ENCODE data around the gene ZMPSTE24.
"Not testable (repeated sequence)": the region's sequence is repeated elsewhere in the genome, so short reads cannot be mapped to it uniquely, and the experiment has no call there.

The ZMPSTE24 gene

DNA sequence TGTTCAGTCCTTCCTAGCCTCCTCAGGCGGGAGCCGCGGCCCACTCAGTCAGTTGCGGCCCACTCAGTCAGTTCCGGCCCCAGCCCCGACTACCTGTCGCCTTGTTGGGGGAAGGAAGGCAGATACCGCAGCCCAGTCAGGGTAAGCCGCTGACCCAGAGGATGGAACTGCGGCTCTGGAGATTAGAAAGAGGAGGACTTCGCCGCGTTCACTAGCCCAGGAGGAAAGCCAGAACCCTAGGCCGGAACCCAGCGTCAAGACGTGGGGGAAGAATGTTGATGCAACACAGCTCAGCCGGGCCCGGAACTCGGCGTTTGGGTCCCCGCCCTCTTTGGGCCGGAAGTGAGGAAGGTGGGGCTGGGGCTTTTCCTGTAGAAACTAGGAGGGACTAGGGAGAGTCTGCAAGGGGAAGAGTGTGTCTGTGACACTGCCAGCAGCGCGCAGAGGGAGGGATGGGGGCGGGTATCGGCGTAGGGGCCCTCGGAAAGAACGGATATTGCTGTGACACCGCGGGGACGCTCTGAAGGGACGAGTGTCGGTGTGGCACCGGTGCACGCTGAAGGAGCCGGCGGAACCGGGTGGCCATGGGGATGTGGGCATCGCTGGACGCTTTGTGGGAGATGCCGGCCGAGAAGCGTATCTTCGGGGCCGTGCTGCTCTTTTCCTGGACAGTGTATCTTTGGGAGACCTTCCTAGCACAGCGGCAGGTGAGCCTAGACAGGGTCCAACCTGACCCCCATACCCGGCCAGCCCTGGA is at the start of gene ZMPSTE24:
Gene ZMPSTE24 (plus strand): TSS at position 549 of the 757 bp plus-strand sequence. CDS start 36 bp downstream, at position 585.
- Mint-ChIP-seq H3K27me3 (no peaks in the 10 kb centered on the region), H3K4me3 (peak within 1 kb of the TSS; percentile 89 to 90), H3K9me3 (no peaks in the 10 kb centered on the region), H3K27ac (peak within 1 kb of the TSS; percentile 99 to 100), H3K4me1 (peaks cover 34% of the 10 kb centered on the region)
- ATAC-seq (peak; percentile 97), DNase-seq (peak; percentile 95 to 97)

DNA sequence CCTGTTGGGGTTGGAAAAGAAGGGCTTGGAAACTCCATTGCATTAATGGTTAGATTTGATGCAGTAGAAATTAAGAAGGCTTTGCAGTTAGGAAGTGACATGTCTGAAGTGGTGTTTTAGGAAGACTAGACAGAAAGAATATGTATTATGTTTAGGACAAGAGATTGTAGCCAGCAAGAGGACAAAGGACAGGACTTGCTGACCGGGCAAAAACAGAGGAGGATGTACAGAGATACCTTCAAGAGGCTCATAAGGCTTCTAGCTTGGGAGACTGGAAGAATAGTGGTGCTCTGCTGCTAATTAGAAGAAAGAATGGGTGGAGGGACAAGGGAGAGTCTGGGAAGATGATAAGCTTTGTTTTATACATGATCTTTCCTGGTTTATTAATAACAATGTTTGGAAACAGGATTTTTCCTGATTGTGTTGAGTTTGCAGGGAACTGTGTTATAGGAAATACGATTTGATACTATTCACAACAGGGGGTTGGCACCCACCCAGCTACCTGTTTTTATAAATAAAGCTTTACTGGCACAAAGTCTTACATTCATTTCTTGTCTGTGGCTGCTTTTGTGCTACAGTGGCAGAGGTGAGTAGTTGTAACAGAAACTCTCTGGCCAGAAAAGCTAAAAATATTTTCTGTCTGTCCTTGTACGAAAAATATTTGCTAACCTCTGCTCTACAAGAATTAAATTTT is 47.4 kb upstream of the ZMPSTE24 start:
- H3K27me3 Mint-ChIP-seq, result no peaks in the 10 kb centered on the region
- DNase-seq (no peak), ATAC-seq (no peak)
- H3K9me3 Mint-ChIP-seq, result no peaks in the 10 kb centered on the region
- H3K4me3 Mint-ChIP-seq, result no peak overlapping the region
- H3K27ac Mint-ChIP-seq, result peak overlapping the region in 1 of 2 donors; percentile 1
- H3K4me1 Mint-ChIP-seq, result peaks cover 4% of the 10 kb centered on the region

DNA sequence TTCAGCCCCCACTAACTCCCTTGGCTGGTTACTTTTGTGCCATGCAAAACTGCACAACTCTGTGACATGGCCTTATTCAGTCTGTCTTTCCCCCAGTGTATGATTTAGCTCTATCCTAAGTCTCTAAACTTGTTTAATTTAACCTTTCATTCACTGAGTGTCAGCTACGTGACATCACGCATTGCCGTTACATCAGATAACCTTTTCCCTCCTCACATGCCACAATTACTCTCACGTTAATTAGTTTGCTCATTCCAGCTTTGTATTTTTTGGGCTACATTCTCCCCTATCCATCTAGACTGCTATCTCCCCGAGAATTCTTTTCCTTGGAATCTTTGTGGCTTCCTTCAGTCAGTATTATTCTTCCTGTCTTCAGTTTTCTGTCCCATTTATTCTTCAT is 39.7 kb upstream of the ZMPSTE24 start:
- ATAC-seq (no peak), DNase-seq (no peak)
- no peaks in the 10 kb centered on the region for H3K27me3 Mint-ChIP-seq
- H3K4me3 Mint-ChIP-seq, result no peak overlapping the region
- peak overlapping the region; percentile 42 to 66 for H3K27ac Mint-ChIP-seq
- no peaks in the 10 kb centered on the region for H3K9me3 Mint-ChIP-seq
- peaks cover 42% of the 10 kb centered on the region for H3K4me1 Mint-ChIP-seq

DNA sequence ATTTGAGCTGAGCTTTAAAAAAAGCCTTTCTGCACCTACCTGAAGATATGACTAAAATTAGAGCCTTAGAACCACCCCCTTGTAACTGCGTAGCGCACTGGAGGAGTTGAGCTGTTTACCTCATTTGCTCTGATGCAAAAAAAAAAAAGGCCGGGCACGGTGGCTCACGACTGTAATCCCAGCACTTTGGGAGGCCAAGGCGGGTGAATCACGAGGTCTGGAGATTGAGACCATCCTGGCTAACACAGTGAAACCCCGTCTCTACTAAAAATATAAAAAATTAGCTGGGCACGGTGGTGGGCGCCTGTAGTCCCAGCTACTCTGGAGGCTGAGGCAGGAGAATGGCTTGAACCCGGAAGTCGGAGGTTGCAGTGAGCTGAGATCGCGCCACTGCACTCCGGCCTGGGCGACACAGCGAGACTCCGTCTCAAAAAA is 36.5 kb upstream of the ZMPSTE24 start:
- not testable (repeated sequence) for H3K27me3 Mint-ChIP-seq, H3K27ac Mint-ChIP-seq, DNase-seq, H3K4me3 Mint-ChIP-seq, ATAC-seq, H3K9me3 Mint-ChIP-seq
- peaks cover 41% of the 10 kb centered on the region for H3K4me1 Mint-ChIP-seq

DNA sequence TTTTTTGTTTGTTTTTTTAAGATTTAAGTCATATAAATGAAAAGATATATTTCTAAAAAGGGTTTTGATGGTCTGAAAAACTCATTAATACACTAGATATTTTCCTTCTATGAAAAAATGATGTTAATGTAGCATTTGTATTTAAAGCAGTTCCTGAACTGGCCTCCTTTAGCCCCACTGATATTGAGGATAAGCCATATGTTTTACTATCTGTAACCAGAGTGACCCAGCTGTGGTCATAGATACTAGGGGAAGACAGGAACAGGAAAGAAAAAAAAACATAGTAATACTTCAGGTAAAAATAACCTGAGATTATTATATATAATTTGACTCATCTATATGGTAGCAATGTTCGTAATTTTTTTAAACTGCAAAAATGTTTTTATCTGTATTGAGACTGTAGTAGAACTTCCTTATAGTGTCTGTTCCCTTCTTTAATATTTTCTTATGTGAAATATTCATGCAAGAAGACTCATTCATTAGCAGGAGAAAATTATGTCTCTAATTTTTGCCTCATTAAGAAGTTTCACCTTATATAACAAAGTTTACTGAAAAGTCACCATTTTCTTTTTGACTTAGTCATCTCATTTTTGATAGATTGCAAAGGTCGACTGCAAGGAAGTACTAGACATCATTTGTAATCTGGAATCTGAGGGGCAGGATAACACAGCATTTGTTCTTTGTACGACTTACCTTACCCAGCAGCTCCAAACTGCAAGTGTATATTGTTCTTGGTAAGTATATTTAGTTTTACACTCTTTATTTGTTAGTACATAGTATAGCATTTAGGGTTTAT is 35.9 kb upstream of the ZMPSTE24 start:
- H3K9me3 Mint-ChIP-seq, result no peaks in the 10 kb centered on the region
- peaks cover 35% of the 10 kb centered on the region for H3K4me1 Mint-ChIP-seq
- no peak overlapping the region for H3K27ac Mint-ChIP-seq
- ATAC-seq (no peak), DNase-seq (no peak)
- H3K27me3 Mint-ChIP-seq, result no peaks in the 10 kb centered on the region
- no peak overlapping the region for H3K4me3 Mint-ChIP-seq

DNA sequence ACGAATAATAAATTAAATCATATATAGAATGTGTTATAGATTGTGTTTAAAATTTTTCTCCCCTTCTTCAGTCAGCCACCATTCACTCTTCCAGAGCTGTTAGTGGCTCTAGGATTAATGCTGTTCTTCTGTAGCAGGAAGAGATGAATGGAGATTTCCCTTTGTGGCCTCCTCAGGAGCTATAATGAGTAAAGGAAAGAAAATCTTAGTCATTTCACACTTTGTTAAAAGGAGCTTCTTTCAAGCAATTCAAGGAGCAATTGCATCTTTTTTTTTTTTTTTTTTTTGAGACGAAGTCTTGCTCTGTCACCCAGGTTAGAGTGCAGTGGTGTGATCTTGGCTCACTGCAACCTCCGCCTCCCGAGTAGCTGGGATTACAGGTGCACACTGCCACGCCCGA is 34.0 kb upstream of the ZMPSTE24 start:
- peaks cover 22% of the 10 kb centered on the region for H3K4me1 Mint-ChIP-seq
- H3K27me3 Mint-ChIP-seq, result no peaks in the 10 kb centered on the region

DNA sequence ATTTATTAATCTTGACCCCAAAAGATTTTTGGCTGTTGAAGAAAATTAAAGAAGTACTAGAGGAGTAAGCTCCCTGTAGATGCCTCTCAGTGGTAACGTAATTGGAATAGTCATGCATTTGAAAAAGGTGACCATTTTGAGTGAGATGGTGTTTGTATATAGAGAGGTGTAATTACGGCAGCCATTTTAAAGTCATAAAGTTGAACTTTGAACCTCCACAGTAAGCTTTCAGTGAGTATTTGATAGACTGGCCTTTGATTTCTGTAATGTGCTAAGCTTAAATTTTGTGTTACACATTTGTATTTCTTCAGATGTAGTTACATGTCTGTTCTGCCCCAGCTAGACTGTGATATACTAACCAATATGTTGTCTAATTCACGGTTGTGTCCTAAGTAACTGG is 31.8 kb upstream of the ZMPSTE24 start:
- no peak for ATAC-seq
- no peak for DNase-seq
- no peaks in the 10 kb centered on the region for H3K27me3 Mint-ChIP-seq
- peaks cover 24% of the 10 kb centered on the region for H3K4me1 Mint-ChIP-seq
- no peak overlapping the region for H3K4me3 Mint-ChIP-seq
- no peak overlapping the region for H3K27ac Mint-ChIP-seq
- no peaks in the 10 kb centered on the region for H3K9me3 Mint-ChIP-seq

More for the DNA sequence above, 34.0 kb upstream of the ZMPSTE24 start:
- Mint-ChIP-seq H3K27ac (no peak overlapping the region), H3K4me3 (no peak overlapping the region), H3K9me3 (no peaks in the 10 kb centered on the region)
- DNase-seq, result no peak
- ATAC-seq, result peak; percentile 78

DNA sequence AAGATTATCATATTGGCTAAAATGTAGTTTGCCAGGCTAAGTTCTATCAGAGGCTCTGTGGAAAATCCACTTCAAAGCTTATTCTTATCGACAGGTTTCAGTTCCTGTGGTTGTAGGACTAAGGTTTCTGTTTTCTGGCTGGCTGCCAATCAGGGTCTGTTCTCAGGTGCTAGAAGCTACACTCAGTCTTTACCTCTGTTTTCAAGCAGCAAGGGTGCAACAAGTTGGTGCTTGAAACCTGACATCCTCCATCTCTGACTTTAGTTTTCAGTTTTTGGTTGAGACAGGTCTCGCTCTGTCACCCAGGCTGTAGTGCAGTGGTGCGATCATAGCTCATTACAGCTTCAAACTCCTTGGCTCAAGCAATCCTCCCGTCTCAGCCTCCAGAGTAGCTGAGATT is 25.6 kb upstream of the ZMPSTE24 start:
- Mint-ChIP-seq H3K4me1 (peaks cover 28% of the 10 kb centered on the region), H3K9me3 (no peaks in the 10 kb centered on the region), H3K4me3 (no peak overlapping the region), H3K27me3 (no peaks in the 10 kb centered on the region), H3K27ac (no peak overlapping the region)
- DNase-seq (peak; percentile 63 to 74), ATAC-seq (peak; percentile 99)

DNA sequence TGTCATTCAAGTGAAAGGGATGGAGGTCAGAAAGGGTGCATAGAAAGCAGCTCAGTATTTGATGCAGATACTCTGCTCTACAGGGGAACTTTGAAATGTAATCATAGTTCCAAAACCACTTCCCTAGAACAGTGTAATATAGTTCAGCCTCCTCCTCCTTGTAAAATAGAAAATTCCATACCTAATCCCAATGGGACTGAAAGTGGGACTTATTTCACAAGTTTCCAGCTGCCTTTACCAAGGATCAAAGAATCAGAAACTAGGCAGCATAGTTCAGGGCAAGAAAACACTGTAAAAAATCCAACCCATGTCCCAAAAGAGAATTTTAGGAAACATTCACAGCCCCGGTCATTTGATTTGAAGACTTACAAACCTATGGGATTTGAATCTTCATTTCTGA is 18.4 kb upstream of the ZMPSTE24 start:
- H3K27me3 Mint-ChIP-seq, result no peaks in the 10 kb centered on the region
- H3K4me1 Mint-ChIP-seq, result peaks cover 35% of the 10 kb centered on the region
- no peak overlapping the region for H3K27ac Mint-ChIP-seq
- no peak for ATAC-seq
- H3K4me3 Mint-ChIP-seq, result no peak overlapping the region
- H3K9me3 Mint-ChIP-seq, result no peaks in the 10 kb centered on the region
- no peak for DNase-seq

DNA sequence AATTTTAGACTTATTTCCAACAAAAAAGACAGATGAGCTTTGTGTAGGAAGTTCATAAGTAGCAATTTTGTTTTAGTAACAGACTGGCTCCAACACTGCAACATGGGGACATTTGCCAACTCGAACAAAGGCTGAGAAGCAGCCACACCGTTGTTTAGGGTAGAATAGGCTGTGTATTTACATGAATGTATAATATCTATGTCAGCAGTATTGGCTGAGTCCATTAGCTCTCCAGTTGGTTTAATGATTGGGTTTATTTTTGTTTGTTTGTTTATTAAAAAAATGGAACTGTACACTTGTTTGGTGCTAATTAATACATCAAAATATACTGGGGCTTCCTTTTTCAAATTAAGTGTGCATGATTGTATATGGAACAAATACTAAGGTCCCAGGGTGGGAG is 17.6 kb upstream of the ZMPSTE24 start:
- H3K9me3 Mint-ChIP-seq, result no peaks in the 10 kb centered on the region
- H3K27me3 Mint-ChIP-seq, result peaks cover 5% of the 10 kb centered on the region
- ATAC-seq (no peak), DNase-seq (no peak)
- no peak overlapping the region for H3K27ac Mint-ChIP-seq
- H3K4me3 Mint-ChIP-seq, result no peak overlapping the region
- peaks cover 43% of the 10 kb centered on the region for H3K4me1 Mint-ChIP-seq

DNA sequence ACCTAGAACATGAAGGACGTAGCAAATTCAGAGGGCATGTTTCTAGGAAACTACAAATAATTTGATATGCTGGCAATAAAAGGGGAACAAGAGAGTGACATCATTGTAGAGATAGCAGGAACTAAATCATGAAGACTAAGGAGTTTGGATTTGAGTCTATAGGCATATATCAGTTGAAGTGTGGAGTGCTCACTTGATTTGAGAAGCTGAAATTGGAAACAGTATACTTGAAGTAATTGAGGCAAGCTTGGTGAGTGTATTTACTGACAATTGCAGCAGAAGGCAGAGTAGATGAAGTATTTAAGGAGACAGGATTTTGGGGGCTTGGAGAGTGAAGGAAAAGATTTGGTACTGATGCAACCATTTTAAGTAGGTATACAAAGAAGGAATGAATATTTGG is 16.7 kb upstream of the ZMPSTE24 start:
- peaks cover 48% of the 10 kb centered on the region for H3K4me1 Mint-ChIP-seq
- no peaks in the 10 kb centered on the region for H3K9me3 Mint-ChIP-seq
- ATAC-seq (peak; percentile 53), DNase-seq (no peak)
- H3K27ac Mint-ChIP-seq, result peak overlapping the region; percentile 76 to 87
- H3K4me3 Mint-ChIP-seq, result peak overlapping the region; percentile 27 to 40
- H3K27me3 Mint-ChIP-seq, result peaks cover 13% of the 10 kb centered on the region

DNA sequence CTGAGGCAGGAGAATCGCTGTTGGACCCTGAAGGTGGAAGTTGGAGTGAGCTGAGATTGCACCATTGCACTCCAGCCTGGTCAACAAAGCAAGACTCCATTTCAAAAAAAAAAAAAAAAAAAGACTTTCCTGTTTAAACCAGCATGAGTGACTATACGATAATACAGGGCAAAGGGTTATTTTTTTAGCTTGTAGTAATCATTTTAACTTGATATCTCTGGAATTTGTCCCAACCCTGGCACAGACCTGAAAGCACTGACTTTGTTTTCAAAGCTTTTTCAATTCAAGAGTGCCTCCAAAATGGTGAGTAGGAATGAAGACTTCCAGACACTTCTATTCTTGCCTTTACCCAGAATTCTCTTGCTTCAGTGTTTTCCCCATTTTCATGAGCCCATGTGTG is 14.7 kb upstream of the ZMPSTE24 start:
- DNase-seq, result no peak
- Mint-ChIP-seq H3K27ac (peak overlapping the region; percentile 34 to 65), H3K4me1 (peaks cover 43% of the 10 kb centered on the region)

DNA sequence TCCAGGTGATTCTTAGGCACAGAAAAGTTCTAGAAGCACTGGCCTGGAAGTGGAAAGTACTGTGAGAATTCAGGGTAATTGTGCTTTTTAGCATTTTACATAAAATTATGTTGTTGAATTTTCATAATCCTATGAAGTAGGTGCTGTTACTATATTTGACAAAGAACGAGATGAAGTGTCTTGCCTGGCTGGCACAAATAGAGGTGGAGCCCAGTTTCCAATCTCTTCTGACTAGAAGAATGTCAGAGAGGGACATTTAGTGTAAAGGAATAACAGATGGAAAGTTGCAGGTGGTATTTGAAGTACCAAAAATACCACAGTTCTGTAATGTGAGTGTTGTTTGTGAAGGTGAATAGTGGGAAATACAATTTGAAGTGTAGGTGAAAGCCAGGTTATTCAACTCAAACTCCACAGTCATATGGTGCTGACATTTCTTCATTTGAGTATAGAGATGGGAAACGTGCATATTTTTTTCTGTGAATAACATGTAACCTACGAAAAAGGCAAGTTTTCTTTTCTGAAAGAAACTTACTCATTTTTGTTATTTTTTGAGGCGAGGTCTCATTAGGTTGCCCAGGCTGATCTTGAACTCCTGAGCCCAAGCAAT is 13.8 kb upstream of the ZMPSTE24 start:
- Mint-ChIP-seq H3K27me3 (peaks cover 13% of the 10 kb centered on the region), H3K4me1 (peaks cover 40% of the 10 kb centered on the region), H3K9me3 (no peaks in the 10 kb centered on the region), H3K4me3 (no peak overlapping the region), H3K27ac (peak overlapping the region in 1 of 2 donors; percentile 55)
- ATAC-seq (no peak), DNase-seq (no peak)

More for the DNA sequence above, 14.7 kb upstream of the ZMPSTE24 start:
- Mint-ChIP-seq H3K27me3 (peaks cover 13% of the 10 kb centered on the region), H3K9me3 (no peaks in the 10 kb centered on the region), H3K4me3 (no peak overlapping the region)
- no peak for ATAC-seq

DNA sequence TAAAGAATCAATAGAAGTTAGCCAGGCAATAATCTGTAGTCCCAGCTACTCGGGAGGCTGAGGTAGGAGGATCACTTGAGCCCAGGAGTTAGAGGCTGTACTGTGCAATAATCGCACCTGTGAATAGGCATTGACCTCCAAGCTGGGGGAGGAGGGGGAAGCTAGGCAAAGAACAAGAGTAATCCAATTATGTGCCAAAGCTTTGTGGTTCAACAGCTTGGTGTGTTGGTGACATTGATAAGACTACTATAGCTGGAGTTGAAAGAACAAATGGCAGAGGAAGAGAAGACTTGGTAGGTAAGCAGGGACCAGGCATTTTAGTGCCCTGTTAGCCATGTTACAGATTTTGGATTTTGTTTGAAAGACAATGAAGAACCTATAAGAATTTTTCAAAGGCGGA is 12.3 kb upstream of the ZMPSTE24 start:
- no peak overlapping the region for H3K27ac Mint-ChIP-seq
- no peaks in the 10 kb centered on the region for H3K9me3 Mint-ChIP-seq
- DNase-seq (no peak), ATAC-seq (no peak)
- H3K4me1 Mint-ChIP-seq, result peaks cover 40% of the 10 kb centered on the region
- H3K4me3 Mint-ChIP-seq, result no peak overlapping the region
- peaks cover 13% of the 10 kb centered on the region for H3K27me3 Mint-ChIP-seq

DNA sequence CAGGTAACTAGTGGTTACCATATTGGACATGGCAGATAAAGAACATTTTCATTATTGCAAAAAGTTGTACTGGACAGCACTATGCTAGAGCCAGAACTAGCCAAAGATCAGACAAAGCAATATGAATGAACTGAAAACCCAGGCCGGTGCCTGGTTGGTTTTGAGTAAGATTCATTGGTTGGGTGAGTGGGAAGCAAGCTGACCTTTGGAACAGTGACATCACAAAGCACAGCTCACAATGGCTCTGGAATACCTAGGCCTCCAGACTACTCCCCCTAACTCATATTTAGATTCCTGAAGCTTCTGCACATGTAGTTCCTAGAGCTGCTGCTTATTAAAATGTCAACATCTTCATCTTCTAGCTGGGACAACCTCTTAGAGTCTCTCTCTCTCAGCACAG is 10.4 kb upstream of the ZMPSTE24 start, which contains the start of gene TMCO2:
Gene TMCO2 (plus strand): TSS at position 283 of the 400 bp plus-strand sequence. CDS start 57 bp downstream, at position 340.
- ATAC-seq (no peak), DNase-seq (no peak)
- H3K27me3 Mint-ChIP-seq, result peaks cover 13% of the 10 kb centered on the region
- H3K9me3 Mint-ChIP-seq, result no peaks in the 10 kb centered on the region
- H3K4me1 Mint-ChIP-seq, result peaks cover 21% of the 10 kb centered on the region
- H3K27ac Mint-ChIP-seq, result no peak within 1 kb of the TSS
- no peak within 1 kb of the TSS for H3K4me3 Mint-ChIP-seq

All from stimulated activated naive CD8-positive, alpha-beta T cell treated with anti-CD3 and anti-CD28 coated beads, Interleukin-15, amount 100 ng/mL, for 72 hours (primary cell).